ENCODE measurements around the gene JSRP1.

The JSRP1 gene

GRCh38 chr19:2236314-2237050 lies 19.7 kb downstream of the JSRP1 start, which contains the start of the genes PLEKHJ1 and SF3A2 (continued):
- TF ChIP-seq ZSCAN18 (tag by site-specific recombination; IDR thresholded peaks at IDR 0.05) = no peak
- no peak for TF ChIP-seq ZNF112 (tag by site-specific recombination; IDR thresholded peaks at IDR 0.05)
- TF ChIP-seq ZNF16 (tag by site-specific recombination; IDR thresholded peaks at IDR 0.05; ENCODE audit: low read depth) = no peak
- TF ChIP-seq ZNF677 (tag by site-specific recombination; IDR thresholded peaks at IDR 0.05) = no peak
- TF ChIP-seq CTCF (tag by site-specific recombination; IDR thresholded peaks at IDR 0.05) = peak; percentile 100
- peak; percentile 53; the same call in 1 of the 2 replicates for TF ChIP-seq ZBTB7A (tag by site-specific recombination; IDR thresholded peaks at IDR 0.05; ENCODE audit: low read depth)
- TF ChIP-seq ZBTB10 (tag by site-specific recombination; IDR thresholded peaks at IDR 0.05) = peak; percentile 66
- TF ChIP-seq ZNF670 (tag by site-specific recombination; IDR thresholded peaks at IDR 0.05; ENCODE audit: low read depth) = no peak
- no peak for TF ChIP-seq ZNF202 (tag by site-specific recombination; IDR thresholded peaks at IDR 0.05; ENCODE audit: borderline replicate concordance)
- no peak for TF ChIP-seq ZNF560 (tag by site-specific recombination; IDR thresholded peaks at IDR 0.05; ENCODE audit: borderline replicate concordance)
- TF ChIP-seq ZNF600 (tag by site-specific recombination; IDR thresholded peaks at IDR 0.05) = peak; percentile 72; the same call in 1 of the 2 replicates
- TF ChIP-seq ZNF211 (tag by site-specific recombination; IDR thresholded peaks at IDR 0.05; ENCODE audit: low read depth) = no peak
- no peak for TF ChIP-seq SETDB1 (IDR thresholded peaks at IDR 0.05; ENCODE audit: insufficient read length, low read length)
- TF ChIP-seq ZNF843 (tag by site-specific recombination; IDR thresholded peaks at IDR 0.05) = peak; percentile 33
- no peak; the same call in 1 of the 2 replicates for TF ChIP-seq ZNF561 (tag by site-specific recombination; IDR thresholded peaks at IDR 0.05; ENCODE audit: borderline replicate concordance)
- no peak for TF ChIP-seq ZNF488 (tag by site-specific recombination; IDR thresholded peaks at IDR 0.05)
- peak; percentile 58; the same call in 1 of the 2 replicates for TF ChIP-seq ZBTB8A (tag by site-specific recombination; IDR thresholded peaks at IDR 0.05)
- TF ChIP-seq ZNF335 (tag by site-specific recombination; conservative IDR thresholded peaks at IDR 0.05) = peak; percentile 91
- TF ChIP-seq ZNF624 (tag by site-specific recombination; IDR thresholded peaks at IDR 0.05) = no peak
- peak; percentile 52; the same call in 1 of the 2 replicates for TF ChIP-seq GLIS1 (tag by site-specific recombination; IDR thresholded peaks at IDR 0.05)
- no peak for TF ChIP-seq ZNF274 (IDR thresholded peaks at IDR 0.05; ENCODE audit: low read length)
- no peak for TF ChIP-seq ZNF274 (tag by site-specific recombination; IDR thresholded peaks at IDR 0.05; ENCODE audit: borderline replicate concordance)
- TF ChIP-seq ZNF449 (tag by site-specific recombination; IDR thresholded peaks at IDR 0.05) = no peak; the same call in 1 of the 2 replicates
- TF ChIP-seq GLIS2 (tag by site-specific recombination; IDR thresholded peaks at IDR 0.05) = no peak; the same call in 1 of the 2 replicates
- TF ChIP-seq ZFHX2 (tag by site-specific recombination; conservative IDR thresholded peaks at IDR 0.05) = peak; percentile 96
- no peak for TF ChIP-seq ZNF132 (tag by site-specific recombination; IDR thresholded peaks at IDR 0.05; ENCODE audit: borderline replicate concordance)
- TF ChIP-seq ZFP37 (tag by site-specific recombination; IDR thresholded peaks at IDR 0.05) = peak; percentile 67
- TF ChIP-seq ZBTB11 (tag by site-specific recombination; conservative IDR thresholded peaks at IDR 0.05; ENCODE audit: low read depth) = peak; percentile 92

All from HEK293 (cell line).